IMR-90 (cell line): ENCODE data around the gene GGACT.

Experiments used
- CEBPB ChIP-seq: IDR thresholded peaks from 2 replicates; pipeline ENCODE4 v1.6.1; 2012; ENCODE audit warnings: low read depth, low read length, improper control_type of control experiment
- RAD21 ChIP-seq: IDR thresholded peaks from 2 replicates; pipeline ENCODE4 v1.6.1; 2012; ENCODE audit warnings: low read length, improper control_type of control experiment
- TF ChIP-seq, protein P1 (sequence below): conservative IDR thresholded peaks from 2 replicates; pipeline ENCODE4 v1.5.1; 2012; ENCODE audit warnings: mild to moderate bottlenecking, low read depth, low read length, improper control_type of control experiment

DNA sequence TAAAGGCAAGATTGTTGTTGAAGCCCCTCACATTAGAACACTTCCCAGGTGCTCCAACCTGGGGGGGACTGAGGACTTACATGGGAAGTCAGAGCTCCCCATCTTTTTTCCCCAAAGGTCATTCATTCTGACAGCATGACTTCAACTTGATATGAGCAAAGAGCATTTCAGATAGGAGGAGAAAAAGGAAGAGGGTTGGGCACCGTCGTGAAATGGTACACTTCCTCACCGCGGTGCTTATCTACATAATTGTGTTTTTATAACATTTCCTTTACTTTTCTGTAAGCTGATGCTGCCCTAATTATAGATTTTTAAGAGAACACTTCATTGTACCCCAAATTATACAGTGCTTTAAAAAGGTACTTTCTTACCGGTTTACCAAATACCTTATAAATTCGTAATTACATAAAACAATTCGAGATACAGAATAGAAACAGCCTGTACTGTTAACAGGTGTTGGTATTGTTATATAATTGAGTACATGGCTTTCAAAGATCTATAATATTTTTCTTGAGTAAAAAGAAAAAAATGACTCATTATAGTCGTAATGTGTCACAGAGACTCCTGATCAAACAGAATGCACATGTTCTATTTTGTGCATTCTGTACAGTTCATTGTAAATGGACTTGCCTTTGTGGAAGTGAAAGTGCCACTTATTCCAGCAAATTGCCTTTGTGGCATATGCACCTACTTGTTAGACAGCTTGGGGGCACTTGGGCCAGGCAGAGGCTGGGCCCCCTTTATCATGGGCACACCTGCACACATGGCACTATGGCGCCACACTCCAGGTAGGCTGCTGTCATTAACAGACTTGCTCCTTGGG lies 81.8 kb downstream of the GGACT start:
- TF ChIP-seq, protein P1, sequence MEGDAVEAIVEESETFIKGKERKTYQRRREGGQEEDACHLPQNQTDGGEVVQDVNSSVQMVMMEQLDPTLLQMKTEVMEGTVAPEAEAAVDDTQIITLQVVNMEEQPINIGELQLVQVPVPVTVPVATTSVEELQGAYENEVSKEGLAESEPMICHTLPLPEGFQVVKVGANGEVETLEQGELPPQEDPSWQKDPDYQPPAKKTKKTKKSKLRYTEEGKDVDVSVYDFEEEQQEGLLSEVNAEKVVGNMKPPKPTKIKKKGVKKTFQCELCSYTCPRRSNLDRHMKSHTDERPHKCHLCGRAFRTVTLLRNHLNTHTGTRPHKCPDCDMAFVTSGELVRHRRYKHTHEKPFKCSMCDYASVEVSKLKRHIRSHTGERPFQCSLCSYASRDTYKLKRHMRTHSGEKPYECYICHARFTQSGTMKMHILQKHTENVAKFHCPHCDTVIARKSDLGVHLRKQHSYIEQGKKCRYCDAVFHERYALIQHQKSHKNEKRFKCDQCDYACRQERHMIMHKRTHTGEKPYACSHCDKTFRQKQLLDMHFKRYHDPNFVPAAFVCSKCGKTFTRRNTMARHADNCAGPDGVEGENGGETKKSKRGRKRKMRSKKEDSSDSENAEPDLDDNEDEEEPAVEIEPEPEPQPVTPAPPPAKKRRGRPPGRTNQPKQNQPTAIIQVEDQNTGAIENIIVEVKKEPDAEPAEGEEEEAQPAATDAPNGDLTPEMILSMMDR, result no peak
- TF ChIP-seq RAD21 (no peak), CEBPB (no peak)
